ENCODE data around the gene DYNC2I2. TPM values are rescaled to one million over a fixed set of nuclear protein-coding genes. Genes with fewer than 3 reads are reported as not detected.

DYNC2I2 gene
- polyA plus RNA-seq, 1 donor from 2014 or later: 82.5 TPM

DNA sequence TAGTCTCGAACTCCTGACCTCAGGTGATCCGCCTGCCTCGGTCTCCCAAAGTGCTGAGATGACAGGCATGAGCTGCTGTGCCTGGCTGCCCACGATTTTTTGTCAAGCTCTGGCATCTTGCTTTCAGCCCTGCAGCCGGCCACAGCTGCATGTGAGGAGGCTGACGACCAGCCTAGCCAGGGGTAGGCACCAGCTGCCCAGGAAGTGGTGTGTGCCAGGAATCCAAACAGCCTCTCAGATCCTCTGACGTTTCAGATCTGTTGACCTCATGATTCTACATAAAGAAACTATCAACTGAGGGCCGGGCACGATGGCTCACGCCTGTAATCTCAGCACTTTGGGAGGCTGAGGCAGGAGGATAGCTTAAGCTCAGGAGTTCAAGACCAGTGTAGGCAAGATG lies 19.0 kb downstream of the DYNC2I2 start:
- H3K27ac ChIP-seq (ENCODE audit: low read length): no peak overlapping the region
- no peaks in the 10 kb centered on the region for H3K79me2 ChIP-seq (replicated peaks; ENCODE audit: insufficient read depth, low read length)
- H3K4me2 ChIP-seq (ENCODE audit: low read length): no peak overlapping the region
- H3F3A ChIP-seq (ENCODE audit: insufficient read depth, low read length, poor library complexity, severe bottlenecking): no peaks in the 10 kb centered on the region
- H3K9me2 ChIP-seq (ENCODE audit: insufficient read depth, low read length): no peaks in the 10 kb centered on the region
- no peaks in the 10 kb centered on the region for H3K36me3 ChIP-seq (ENCODE audit: insufficient read depth, low read length)
- H3K27me3 ChIP-seq (ENCODE audit: insufficient read depth, low read depth, low read length): no peaks in the 10 kb centered on the region
- no peaks in the 10 kb centered on the region for H3K9me3 ChIP-seq (ENCODE audit: low read length)
- no peak overlapping the region for H2AFZ ChIP-seq (ENCODE audit: low read depth, low read length)
- TF ChIP-seq, protein P1, sequence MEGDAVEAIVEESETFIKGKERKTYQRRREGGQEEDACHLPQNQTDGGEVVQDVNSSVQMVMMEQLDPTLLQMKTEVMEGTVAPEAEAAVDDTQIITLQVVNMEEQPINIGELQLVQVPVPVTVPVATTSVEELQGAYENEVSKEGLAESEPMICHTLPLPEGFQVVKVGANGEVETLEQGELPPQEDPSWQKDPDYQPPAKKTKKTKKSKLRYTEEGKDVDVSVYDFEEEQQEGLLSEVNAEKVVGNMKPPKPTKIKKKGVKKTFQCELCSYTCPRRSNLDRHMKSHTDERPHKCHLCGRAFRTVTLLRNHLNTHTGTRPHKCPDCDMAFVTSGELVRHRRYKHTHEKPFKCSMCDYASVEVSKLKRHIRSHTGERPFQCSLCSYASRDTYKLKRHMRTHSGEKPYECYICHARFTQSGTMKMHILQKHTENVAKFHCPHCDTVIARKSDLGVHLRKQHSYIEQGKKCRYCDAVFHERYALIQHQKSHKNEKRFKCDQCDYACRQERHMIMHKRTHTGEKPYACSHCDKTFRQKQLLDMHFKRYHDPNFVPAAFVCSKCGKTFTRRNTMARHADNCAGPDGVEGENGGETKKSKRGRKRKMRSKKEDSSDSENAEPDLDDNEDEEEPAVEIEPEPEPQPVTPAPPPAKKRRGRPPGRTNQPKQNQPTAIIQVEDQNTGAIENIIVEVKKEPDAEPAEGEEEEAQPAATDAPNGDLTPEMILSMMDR (IDR thresholded peaks at IDR 0.05; ENCODE audit: poor library complexity, severe bottlenecking): no peak
- no peak for TF ChIP-seq SMC3 (conservative IDR thresholded peaks at IDR 0.05; ENCODE audit: poor library complexity)
- TF ChIP-seq, protein P2, sequence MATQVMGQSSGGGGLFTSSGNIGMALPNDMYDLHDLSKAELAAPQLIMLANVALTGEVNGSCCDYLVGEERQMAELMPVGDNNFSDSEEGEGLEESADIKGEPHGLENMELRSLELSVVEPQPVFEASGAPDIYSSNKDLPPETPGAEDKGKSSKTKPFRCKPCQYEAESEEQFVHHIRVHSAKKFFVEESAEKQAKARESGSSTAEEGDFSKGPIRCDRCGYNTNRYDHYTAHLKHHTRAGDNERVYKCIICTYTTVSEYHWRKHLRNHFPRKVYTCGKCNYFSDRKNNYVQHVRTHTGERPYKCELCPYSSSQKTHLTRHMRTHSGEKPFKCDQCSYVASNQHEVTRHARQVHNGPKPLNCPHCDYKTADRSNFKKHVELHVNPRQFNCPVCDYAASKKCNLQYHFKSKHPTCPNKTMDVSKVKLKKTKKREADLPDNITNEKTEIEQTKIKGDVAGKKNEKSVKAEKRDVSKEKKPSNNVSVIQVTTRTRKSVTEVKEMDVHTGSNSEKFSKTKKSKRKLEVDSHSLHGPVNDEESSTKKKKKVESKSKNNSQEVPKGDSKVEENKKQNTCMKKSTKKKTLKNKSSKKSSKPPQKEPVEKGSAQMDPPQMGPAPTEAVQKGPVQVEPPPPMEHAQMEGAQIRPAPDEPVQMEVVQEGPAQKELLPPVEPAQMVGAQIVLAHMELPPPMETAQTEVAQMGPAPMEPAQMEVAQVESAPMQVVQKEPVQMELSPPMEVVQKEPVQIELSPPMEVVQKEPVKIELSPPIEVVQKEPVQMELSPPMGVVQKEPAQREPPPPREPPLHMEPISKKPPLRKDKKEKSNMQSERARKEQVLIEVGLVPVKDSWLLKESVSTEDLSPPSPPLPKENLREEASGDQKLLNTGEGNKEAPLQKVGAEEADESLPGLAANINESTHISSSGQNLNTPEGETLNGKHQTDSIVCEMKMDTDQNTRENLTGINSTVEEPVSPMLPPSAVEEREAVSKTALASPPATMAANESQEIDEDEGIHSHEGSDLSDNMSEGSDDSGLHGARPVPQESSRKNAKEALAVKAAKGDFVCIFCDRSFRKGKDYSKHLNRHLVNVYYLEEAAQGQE (IDR thresholded peaks at IDR 0.05; ENCODE audit: borderline replicate concordance): no peak
- no peak for TF ChIP-seq EZH2 (IDR thresholded peaks at IDR 0.05; ENCODE audit: borderline replicate concordance, insufficient read depth, low read length, poor library complexity, severe bottlenecking)
- TF ChIP-seq RAD21 (conservative IDR thresholded peaks at IDR 0.05): no peak
- TF ChIP-seq MXI1 (conservative IDR thresholded peaks at IDR 0.05; ENCODE audit: poor library complexity, severe bottlenecking): no peak
- TF ChIP-seq POLR2AphosphoS5 (IDR thresholded peaks at IDR 0.05): no peak
- no peak for TF ChIP-seq EP300 (conservative IDR thresholded peaks at IDR 0.05; ENCODE audit: poor library complexity, severe bottlenecking)
- TF ChIP-seq TAF1 (IDR thresholded peaks at IDR 0.05; ENCODE audit: low read depth): no peak
- H4K20me1 ChIP-seq (ENCODE audit: insufficient read depth): no peaks in the 10 kb centered on the region
- no peak overlapping the region for H3K9ac ChIP-seq (ENCODE audit: low read length)
- H3K4me3 ChIP-seq (ENCODE audit: low read length): no peak overlapping the region

DNA sequence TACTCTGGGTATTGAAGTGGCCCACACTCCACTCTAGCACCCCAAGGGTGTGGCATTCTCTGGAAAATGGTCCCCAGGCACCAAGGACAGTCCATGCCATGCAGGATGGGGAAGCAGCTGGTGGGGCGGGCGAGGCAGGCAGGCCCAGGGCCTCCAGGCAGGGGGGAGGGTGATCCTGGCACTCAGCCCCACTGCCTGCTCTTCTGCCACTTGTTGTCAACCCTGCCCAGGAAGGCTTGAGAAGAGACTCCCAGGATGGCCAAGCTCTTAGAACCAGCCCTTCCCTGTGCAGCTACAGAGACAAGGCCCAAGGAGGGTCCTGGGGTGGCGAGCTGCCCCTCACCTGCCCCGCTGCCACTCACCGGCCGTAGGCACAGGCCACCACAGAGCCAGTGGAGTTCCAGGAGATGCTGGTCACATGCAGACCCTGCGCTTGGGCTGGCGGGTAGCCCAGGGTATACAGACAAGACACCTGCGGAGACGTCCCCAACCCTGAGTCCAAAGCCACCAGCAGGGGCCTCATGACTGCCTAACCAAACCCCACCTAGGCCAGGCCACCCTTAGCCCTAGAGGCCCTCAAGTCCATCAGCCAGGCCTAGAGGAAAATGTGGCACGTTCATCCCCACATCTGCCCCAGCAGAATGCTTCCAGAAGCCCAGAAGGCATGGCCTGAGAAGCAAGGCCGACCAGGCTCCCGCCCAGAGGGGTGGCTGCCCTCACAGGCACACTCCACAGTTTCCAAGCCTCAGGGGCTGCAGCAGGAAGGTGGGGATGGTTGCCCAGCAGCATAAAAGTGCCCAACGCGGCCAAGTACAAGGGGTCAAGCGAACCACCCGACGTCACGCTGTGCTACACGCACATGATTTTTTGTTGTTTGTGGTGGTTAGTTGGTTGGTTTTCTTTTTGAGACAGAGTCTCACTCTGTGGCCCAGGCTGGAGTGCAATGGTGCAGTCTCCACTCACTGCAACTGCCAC lies 19.8 kb downstream of the DYNC2I2 start:
- no peak overlapping the region for H3K4me2 ChIP-seq (ENCODE audit: low read length)

More for the DNA sequence above, 19.8 kb downstream of the DYNC2I2 start:
- H2AFZ ChIP-seq (ENCODE audit: low read depth, low read length): no peak overlapping the region
- H3K9me2 ChIP-seq (ENCODE audit: insufficient read depth, low read length): no peaks in the 10 kb centered on the region
- H4K20me1 ChIP-seq (ENCODE audit: insufficient read depth): no peaks in the 10 kb centered on the region
- H3K27ac ChIP-seq (ENCODE audit: low read length): no peak overlapping the region
- TF ChIP-seq MXI1 (conservative IDR thresholded peaks at IDR 0.05; ENCODE audit: poor library complexity, severe bottlenecking) (no peak), SMC3 (conservative IDR thresholded peaks at IDR 0.05; ENCODE audit: poor library complexity) (no peak), POLR2AphosphoS5 (IDR thresholded peaks at IDR 0.05) (no peak), TAF1 (IDR thresholded peaks at IDR 0.05; ENCODE audit: low read depth) (no peak), RAD21 (conservative IDR thresholded peaks at IDR 0.05) (no peak)
- TF ChIP-seq, protein P2 (IDR thresholded peaks at IDR 0.05; ENCODE audit: borderline replicate concordance): no peak
- TF ChIP-seq, protein P1 (IDR thresholded peaks at IDR 0.05; ENCODE audit: poor library complexity, severe bottlenecking): no peak
- no peaks in the 10 kb centered on the region for H3K79me2 ChIP-seq (replicated peaks; ENCODE audit: insufficient read depth, low read length)
- H3K4me3 ChIP-seq (ENCODE audit: low read length): no peak overlapping the region
- H3K27me3 ChIP-seq (ENCODE audit: insufficient read depth, low read depth, low read length): no peaks in the 10 kb centered on the region
- H3K9ac ChIP-seq (ENCODE audit: low read length): no peak overlapping the region
- no peaks in the 10 kb centered on the region for H3F3A ChIP-seq (ENCODE audit: insufficient read depth, low read length, poor library complexity, severe bottlenecking)
- peaks cover 3% of the 10 kb centered on the region for H3K36me3 ChIP-seq (ENCODE audit: insufficient read depth, low read length)
- H3K9me3 ChIP-seq (ENCODE audit: low read length): no peaks in the 10 kb centered on the region
